ENCODE results near the gene DOK5.
A peak's percentile ranks its signal among the peaks of the same experiment; 100 is the strongest.

DOK5 gene

GRCh38 chr20:54649511-54649962, 174.1 kb downstream of the DOK5 start:
- DNase-seq (ENCODE audit: extremely low read depth, low read depth) = peak; percentile 43
- TF ChIP-seq CTCF (IDR thresholded peaks at IDR 0.05; ENCODE audit: low read depth, low read length, missing control alignments) = peak; percentile 81
- H3K4me3 ChIP-seq (replicated peaks; ENCODE audit: low read depth, low read length) = no peak overlapping the region

GRCh38 chr20:54650052-54650719, 174.8 kb downstream of the DOK5 start:
- no peak overlapping the region for H3K4me3 ChIP-seq (replicated peaks; ENCODE audit: low read depth, low read length)
- TF ChIP-seq CTCF (IDR thresholded peaks at IDR 0.05; ENCODE audit: low read depth, low read length, missing control alignments) = no peak
- no peak for DNase-seq (ENCODE audit: extremely low read depth, low read depth)

GRCh38 chr20:54651252-54651651, 175.9 kb downstream of the DOK5 start:
- DNase-seq (ENCODE audit: extremely low read depth, low read depth) = no peak
- no peak overlapping the region for H3K4me3 ChIP-seq (replicated peaks; ENCODE audit: low read depth, low read length)
- TF ChIP-seq CTCF (IDR thresholded peaks at IDR 0.05; ENCODE audit: low read depth, low read length, missing control alignments) = no peak

GRCh38 chr20:54654450-54654849, 179.1 kb downstream of the DOK5 start:
- TF ChIP-seq CTCF (IDR thresholded peaks at IDR 0.05; ENCODE audit: low read depth, low read length, missing control alignments) = no peak
- H3K4me3 ChIP-seq (replicated peaks; ENCODE audit: low read depth, low read length) = no peak overlapping the region
- no peak for DNase-seq (ENCODE audit: extremely low read depth, low read depth)

GRCh38 chr20:54657268-54657826, 182.0 kb downstream of the DOK5 start:
- no peak for TF ChIP-seq CTCF (IDR thresholded peaks at IDR 0.05; ENCODE audit: low read depth, low read length, missing control alignments)
- DNase-seq (ENCODE audit: extremely low read depth, low read depth) = no peak

GRCh38 chr20:54658525-54658924, 183.1 kb downstream of the DOK5 start:
- no peak for TF ChIP-seq CTCF (IDR thresholded peaks at IDR 0.05; ENCODE audit: low read depth, low read length, missing control alignments)
- no peak for DNase-seq (ENCODE audit: extremely low read depth, low read depth)
- no peak overlapping the region for H3K4me3 ChIP-seq (replicated peaks; ENCODE audit: low read depth, low read length)

More at GRCh38 chr20:54657268-54657826, 182.0 kb downstream of the DOK5 start:
- H3K4me3 ChIP-seq (replicated peaks; ENCODE audit: low read depth, low read length) = no peak overlapping the region

Data from HFF-Myc (cell line).